ENCODE results near the gene PDE4D.

DNA sequence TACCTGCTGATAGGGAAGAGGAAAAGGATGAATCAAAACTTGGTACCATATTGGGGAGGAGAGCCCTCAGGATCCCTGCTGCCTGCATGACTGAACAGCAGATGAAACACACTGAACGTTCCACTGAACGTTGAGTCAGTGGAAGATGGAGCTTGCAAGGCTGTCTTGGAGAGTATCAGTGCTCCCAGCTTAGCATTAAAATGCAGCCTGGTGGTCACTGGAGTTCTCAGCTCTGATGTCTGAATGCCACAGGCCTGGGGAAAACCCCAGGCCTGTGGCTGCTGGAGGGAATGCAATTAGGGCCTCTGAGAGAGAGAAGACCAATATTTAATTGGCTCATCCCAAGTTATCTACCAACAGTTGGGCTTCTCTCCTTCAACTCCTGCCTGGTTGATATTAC, 54.5 kb downstream of the PDE4D start:
- no peak for TF ChIP-seq POLR2A (IDR thresholded peaks at IDR 0.05)
- TF ChIP-seq, protein P1, sequence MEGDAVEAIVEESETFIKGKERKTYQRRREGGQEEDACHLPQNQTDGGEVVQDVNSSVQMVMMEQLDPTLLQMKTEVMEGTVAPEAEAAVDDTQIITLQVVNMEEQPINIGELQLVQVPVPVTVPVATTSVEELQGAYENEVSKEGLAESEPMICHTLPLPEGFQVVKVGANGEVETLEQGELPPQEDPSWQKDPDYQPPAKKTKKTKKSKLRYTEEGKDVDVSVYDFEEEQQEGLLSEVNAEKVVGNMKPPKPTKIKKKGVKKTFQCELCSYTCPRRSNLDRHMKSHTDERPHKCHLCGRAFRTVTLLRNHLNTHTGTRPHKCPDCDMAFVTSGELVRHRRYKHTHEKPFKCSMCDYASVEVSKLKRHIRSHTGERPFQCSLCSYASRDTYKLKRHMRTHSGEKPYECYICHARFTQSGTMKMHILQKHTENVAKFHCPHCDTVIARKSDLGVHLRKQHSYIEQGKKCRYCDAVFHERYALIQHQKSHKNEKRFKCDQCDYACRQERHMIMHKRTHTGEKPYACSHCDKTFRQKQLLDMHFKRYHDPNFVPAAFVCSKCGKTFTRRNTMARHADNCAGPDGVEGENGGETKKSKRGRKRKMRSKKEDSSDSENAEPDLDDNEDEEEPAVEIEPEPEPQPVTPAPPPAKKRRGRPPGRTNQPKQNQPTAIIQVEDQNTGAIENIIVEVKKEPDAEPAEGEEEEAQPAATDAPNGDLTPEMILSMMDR (IDR thresholded peaks at IDR 0.05): no peak

Data from right lobe of liver (tissue), 4 donors.